Ovary (tissue), 9 donors: Measurements from ENCODE around the gene KYNU. TPM values are rescaled to one million over a fixed set of nuclear protein-coding genes. Genes with fewer than 3 reads are reported as not detected.
"Not testable (repeated sequence)": the region's sequence is repeated elsewhere in the genome, so short reads cannot be mapped to it uniquely, and the experiment has no call there.

ENCODE experiments used
- DNase-seq, 5 donors: peaks; one replicate each; pipeline ENCODE4 v3.0.0-alpha.2; 2019 to 2020
- H3K27ac ChIP-seq, 2 donors: fragments of 200-600 bp; one replicate each; pipeline versions ENCODE4 v1.5.1 to v1.8.0; 2019 to 2022
- H3K27me3 ChIP-seq: fragments of 200-600 bp; one replicate; pipeline ENCODE4 v1.8.0; 2022
- H3K36me3 ChIP-seq: fragments of 200-600 bp; sonication (generic); one replicate; pipeline ENCODE4 v1.5.1; 2019
- H3K4me1 ChIP-seq: one replicate; pipeline ENCODE4 v1.8.1; 2013; ENCODE audit warnings: mild to moderate bottlenecking, moderate library complexity; ENCODE audit not compliant: insufficient read depth
- H3K4me3 ChIP-seq: fragments of 200-600 bp; sonication (generic); one replicate; pipeline ENCODE4 v1.5.1; 2017
- H3K9me3 ChIP-seq, 2 donors: fragments of 200-600 bp in 1 of 2; sonication (generic) in 1 of 2; one replicate each; pipeline versions ENCODE4 v1.5.1 to v1.8.1; 2013 to 2019; ENCODE audit warnings: mild to moderate bottlenecking in 1 of 2, moderate library complexity in 1 of 2
- EP300 ChIP-seq: sonication (generic); formaldehyde crosslinking; IDR thresholded peaks from one replicate; pipeline ENCODE4 v1.6.1; 2017; ENCODE audit warnings: antibody characterized with exemption
- POLR2A ChIP-seq: fragments of 450-650 bp; IDR thresholded peaks from one replicate; pipeline ENCODE4 v1.6.1; 2017; ENCODE audit warnings: antibody characterized with exemption, mild to moderate bottlenecking, moderate library complexity
- WGBS, 3 donors: extraction: QIAGEN DNeasy Blood & Tissue Kit in 1 of 3; methylation state at CpG; one replicate each; pipeline versions ENCODE4 v1.1.5 to v1.1.7; 2013 to 2017; 5-methylcytosine and 5-hydroxymethylcytosine counted together
- intact Hi-C, 4 donors: fragments of 100-400 bp; cut with DNase I; formaldehyde crosslinking; loops; one replicate each; pipeline versions ENCODE4 v1.11.0 to v1.15.1; 2022 to 2023
- polyA plus RNA-seq, 2 donors: library from polyadenylated mRNA; stranded (reverse); fragments of 200-250 nt in 1 of 2; fragments of 350-450 nt in 1 of 2; fragmentation: Illumina TruSeq in 1 of 2; extraction: RNeasy Lipid Tissue Mini Kit (QIAGEN cat#74804) in 1 of 2; gene quantifications; one replicate each; pipeline ENCODE4 v1.2.3, GENCODE V29; 2013 to 2014
- total RNA-seq, 7 donors: library from RNA; depleted of rRNA in 2 of 7; stranded (reverse); fragments of >200 nt in 2 of 7; fragmentation: NEBNext Ultra II Directional in 3 of 7; extraction: Animal tissue kit (Norgen Biotek cat#: 25700) in 3 of 7; gene quantifications; one replicate each; pipeline versions ENCODE4 v1.1.0 to v1.2.4, GENCODE V29; 2016 to 2023
- TF ChIP-seq, protein P1 (sequence below), 3 donors: fragments of 450-650 bp in 2 of 3; fragments of 200-600 bp in 1 of 3; IDR thresholded peaks; one replicate each; pipeline versions ENCODE4 v1.5.1 to v1.8.0; 2016 to 2022; ENCODE audit warnings: antibody characterized with exemption in 3 of 3, mild to moderate bottlenecking in 1 of 3
- donor health status: DM: no; HTN: no; CAD: no; lungs with moderate emphysema.
- donor health status: DM: no; HTN: no; CAD: no.
- donor health status: Bipolar disorder and iron deficiency.
- donor health status: DM: yes; HTN: yes; CAD: no.
- donor health status: DM: no; HTN: no; CAD: no.
- donor health status: DM: yes; HTN: yes; CAD: no.

The KYNU gene
- total and polyA plus RNA-seq, 9 donors: 0.40 to 3.2 (median 0.74) TPM

DNA sequence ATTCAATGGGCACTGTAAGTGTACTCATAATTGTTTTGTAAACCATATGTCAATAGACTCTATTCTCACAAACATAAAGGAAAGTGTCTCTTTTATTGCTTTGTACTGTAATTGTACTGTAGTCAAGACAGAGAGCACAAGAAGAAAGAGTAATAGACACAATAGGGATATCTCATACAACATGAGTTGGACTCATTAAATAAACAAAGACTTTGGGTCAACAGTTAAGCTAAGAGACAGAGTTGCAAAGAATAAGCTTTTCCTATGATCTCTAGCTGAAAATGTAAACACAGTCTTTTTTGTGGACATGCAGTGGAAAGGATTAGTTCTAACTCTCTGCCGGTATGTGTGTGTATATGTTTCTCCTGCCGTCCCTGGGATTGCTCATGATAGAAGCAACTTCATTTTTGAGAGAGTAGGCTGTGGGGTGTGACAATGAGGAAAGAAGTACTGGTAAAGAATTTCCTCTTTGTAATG is 13.9 kb upstream of the KYNU start:
- H3K36me3 ChIP-seq: no peaks in the 10 kb centered on the region
- intact Hi-C loops: loop anchor here in 1 of 4 donors (5.0 kb wide), 1 partner anchor 161 kb away; no protein-coding TSS in a partner anchor
- no peak overlapping the region for H3K4me3 ChIP-seq
- H3K4me1 ChIP-seq: no peaks in the 10 kb centered on the region
- TF ChIP-seq, protein P1, sequence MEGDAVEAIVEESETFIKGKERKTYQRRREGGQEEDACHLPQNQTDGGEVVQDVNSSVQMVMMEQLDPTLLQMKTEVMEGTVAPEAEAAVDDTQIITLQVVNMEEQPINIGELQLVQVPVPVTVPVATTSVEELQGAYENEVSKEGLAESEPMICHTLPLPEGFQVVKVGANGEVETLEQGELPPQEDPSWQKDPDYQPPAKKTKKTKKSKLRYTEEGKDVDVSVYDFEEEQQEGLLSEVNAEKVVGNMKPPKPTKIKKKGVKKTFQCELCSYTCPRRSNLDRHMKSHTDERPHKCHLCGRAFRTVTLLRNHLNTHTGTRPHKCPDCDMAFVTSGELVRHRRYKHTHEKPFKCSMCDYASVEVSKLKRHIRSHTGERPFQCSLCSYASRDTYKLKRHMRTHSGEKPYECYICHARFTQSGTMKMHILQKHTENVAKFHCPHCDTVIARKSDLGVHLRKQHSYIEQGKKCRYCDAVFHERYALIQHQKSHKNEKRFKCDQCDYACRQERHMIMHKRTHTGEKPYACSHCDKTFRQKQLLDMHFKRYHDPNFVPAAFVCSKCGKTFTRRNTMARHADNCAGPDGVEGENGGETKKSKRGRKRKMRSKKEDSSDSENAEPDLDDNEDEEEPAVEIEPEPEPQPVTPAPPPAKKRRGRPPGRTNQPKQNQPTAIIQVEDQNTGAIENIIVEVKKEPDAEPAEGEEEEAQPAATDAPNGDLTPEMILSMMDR (IDR thresholded peaks at IDR 0.05): no peak
- no peak for TF ChIP-seq EP300
- no peak for TF ChIP-seq POLR2A
- H3K27me3 ChIP-seq: no peaks in the 10 kb centered on the region
- WGBS, 3 donors: 15 to 47% (median 17%) methylated on average over 2 of the region's 2 CpGs
- H3K27ac ChIP-seq: no peak overlapping the region
- DNase-seq: no peak
- no peaks in the 10 kb centered on the region for H3K9me3 ChIP-seq

- 96 to 98% (median 97%) methylated on average over 2 of the region's 2 CpGs for whole genome bisulfite sequencing, 3 donors
- not testable (repeated sequence) for H3K36me3 ChIP-seq, DNase-seq, H3K9me3 ChIP-seq, H3K4me3 ChIP-seq, H3K27me3 ChIP-seq, H3K4me1 ChIP-seq, H3K27ac ChIP-seq
- intact Hi-C loops: loop anchor here in 1 of 4 donors (5.0 kb wide), 1 partner anchor 162 kb away; no protein-coding TSS in a partner anchor
These were observed 12.9 kb upstream of the KYNU start for GRCh38 chr2:142864605-142865004.

DNA sequence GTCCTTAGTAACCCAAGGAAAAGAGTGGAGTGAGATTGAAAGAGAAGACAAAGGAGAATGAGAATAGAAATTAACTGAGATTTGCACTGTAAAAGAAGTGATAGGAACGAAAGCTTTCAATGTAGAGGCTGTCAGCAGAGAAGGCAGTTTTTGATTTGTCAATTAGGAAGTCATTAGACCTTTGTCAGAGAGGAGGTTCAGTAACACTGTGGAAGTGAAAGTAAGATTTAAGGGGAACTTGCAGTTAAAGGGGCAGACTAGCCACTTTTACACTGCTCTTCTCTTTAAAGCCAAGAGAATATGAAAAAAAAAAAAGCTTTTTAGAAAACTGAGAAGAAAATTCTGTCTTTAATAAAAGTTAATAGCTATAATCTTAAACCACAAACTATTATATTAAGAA is 11.5 kb upstream of the KYNU start:
- Histone ChIP-seq H3K4me1 (no peaks in the 10 kb centered on the region), H3K4me3 (no peak overlapping the region), H3K27ac (no peak overlapping the region), H3K9me3 (no peaks in the 10 kb centered on the region), H3K36me3 (no peaks in the 10 kb centered on the region), H3K27me3 (no peaks in the 10 kb centered on the region)
- intact Hi-C loops: no loop called here
- DNase-seq: no peak
- WGBS, 3 donors: 54 to 65% (median 62%) methylated on average over 1 of the region's 1 CpG
- TF ChIP-seq POLR2A (no peak), EP300 (no peak)
- TF ChIP-seq, protein P1 (IDR thresholded peaks at IDR 0.05): no peak

GRCh38 chr2:142866426-142866825 is 11.0 kb upstream of the KYNU start:
- WGBS, 3 donors: 88 to 95% (median 92%) methylated on average over 2 of the region's 2 CpGs
- Histone ChIP-seq H3K27me3 (no peaks in the 10 kb centered on the region), H3K36me3 (no peaks in the 10 kb centered on the region), H3K4me1 (no peaks in the 10 kb centered on the region), H3K4me3 (no peak overlapping the region), H3K9me3 (no peaks in the 10 kb centered on the region), H3K27ac (no peak overlapping the region)
- intact Hi-C loops: no loop called here
- no peak for TF ChIP-seq POLR2A
- TF ChIP-seq EP300: no peak
- TF ChIP-seq, protein P1 (IDR thresholded peaks at IDR 0.05): no peak
- DNase-seq: no peak

- Histone ChIP-seq H3K9me3 (no peaks in the 10 kb centered on the region), H3K36me3 (no peaks in the 10 kb centered on the region), H3K27ac (no peak overlapping the region), H3K27me3 (no peaks in the 10 kb centered on the region), H3K4me1 (no peaks in the 10 kb centered on the region), H3K4me3 (no peak overlapping the region)
- intact Hi-C loops: no loop called here
- TF ChIP-seq EP300: no peak
- TF ChIP-seq POLR2A: no peak
- TF ChIP-seq, protein P1 (IDR thresholded peaks at IDR 0.05): no peak
- DNase-seq: no peak
- WGBS, 3 donors: 78 to 85% (median 80%) methylated on average over 2 of the region's 2 CpGs
These were observed 10.3 kb upstream of the KYNU start for GRCh38 chr2:142867136-142867535.
